Fibroblast of skin of right quadriceps (primary cell): ENCODE measurements around the gene IQGAP3.
"Not testable (repeated sequence)": the region's sequence is repeated elsewhere in the genome, so short reads cannot be mapped to it uniquely, and the experiment has no call there.

ENCODE experiments used
- DNase-seq: peaks from one replicate; pipeline ENCODE4 v3.0.0-alpha.2; 2013

Gene IQGAP3

DNA sequence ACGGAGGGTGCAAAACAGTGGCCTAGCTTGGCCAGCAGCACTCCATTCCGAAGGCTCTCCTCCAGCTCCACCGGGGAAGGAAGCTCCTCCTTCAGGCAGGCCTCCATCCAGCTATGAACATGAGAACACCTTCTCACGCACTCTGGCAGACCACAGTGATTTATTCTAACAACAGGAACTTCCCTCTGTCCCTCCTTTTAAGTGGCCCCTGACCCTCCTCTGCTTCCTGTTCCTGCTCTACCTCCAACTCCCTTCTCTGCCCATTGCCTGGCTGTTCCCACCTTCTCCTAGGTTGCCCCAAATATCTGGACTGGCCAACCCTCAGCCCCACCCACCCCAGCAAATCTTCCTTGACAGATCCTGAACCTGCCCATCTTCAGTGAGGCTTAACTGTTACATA, 5.9 kb downstream of the IQGAP3 start:
- no peak for DNase-seq

DNA sequence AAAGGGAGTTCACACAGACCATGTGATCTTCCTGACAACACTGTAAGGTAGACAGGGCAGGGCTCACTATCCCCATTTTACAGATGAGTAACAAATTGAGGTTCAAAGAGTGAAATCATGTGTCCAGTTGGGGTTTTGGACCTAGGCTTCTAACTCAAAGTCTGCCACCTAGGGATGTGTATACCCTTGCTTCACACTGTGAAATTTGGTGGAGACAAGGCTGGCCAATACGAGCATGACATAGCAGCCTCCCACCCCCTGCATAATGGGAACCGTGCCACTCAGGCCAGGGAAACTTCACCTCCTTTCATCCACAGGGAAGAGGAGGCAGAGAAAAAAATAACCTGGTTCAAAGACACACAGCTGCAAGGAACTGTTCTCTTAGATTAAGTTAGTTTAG, 6.8 kb downstream of the IQGAP3 start:
- DNase-seq, result no peak

DNA sequence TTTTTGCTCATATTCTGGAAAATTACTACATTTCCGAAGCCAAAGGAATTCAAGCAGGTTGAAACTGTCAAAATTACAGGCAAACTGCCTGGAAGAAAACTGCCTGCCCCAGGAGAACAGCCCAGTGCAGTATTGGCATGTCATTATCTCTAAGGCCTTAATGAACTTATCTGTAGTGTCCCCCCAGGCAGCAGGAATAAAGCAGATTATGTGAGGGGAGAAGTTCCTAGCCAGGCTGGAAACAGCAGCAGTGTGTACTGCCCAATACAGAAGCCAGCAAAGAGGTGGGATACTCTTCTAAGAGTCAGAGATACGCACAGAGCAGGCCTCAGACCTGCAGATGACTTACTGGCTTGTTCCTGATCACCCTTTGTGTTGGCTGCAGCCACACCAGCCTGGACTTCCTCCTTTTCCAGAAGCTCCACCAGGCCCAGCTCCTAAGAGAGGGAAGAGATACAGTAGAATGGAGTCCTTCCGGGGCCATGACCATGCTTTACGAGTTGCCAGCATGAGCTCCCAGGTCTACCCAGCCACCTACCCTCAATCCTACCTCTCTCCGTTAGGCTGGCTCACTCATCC, 11.7 kb downstream of the IQGAP3 start:
- DNase-seq, result no peak

DNA sequence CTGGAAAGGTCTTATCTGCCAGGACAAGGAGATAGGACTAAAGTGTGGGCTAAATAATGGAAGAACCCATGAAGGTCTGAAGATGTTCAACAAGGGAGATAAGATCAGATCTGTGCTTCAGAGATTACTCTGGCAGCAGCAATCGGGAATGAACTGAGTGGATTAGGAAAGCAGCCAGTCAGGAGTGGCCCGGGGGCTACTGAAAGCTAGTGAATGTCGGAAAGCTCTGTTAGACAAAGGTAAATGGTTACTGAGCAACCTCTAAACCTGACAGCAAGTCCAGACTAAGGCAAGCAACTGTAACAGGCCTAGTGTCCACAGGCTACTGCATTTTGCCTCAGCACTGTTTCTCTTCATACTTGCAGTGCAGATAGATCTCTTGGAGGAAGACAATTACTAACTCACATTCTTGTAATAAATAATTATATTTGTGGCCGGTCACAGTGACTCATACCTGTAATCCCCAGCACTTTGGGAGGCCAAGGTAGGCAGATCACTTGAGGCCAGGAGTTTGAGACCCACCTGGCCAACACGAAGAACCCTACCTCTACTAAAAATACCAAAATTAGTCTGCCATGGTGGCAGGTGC, 12.5 kb downstream of the IQGAP3 start:
- no peak for DNase-seq

DNA sequence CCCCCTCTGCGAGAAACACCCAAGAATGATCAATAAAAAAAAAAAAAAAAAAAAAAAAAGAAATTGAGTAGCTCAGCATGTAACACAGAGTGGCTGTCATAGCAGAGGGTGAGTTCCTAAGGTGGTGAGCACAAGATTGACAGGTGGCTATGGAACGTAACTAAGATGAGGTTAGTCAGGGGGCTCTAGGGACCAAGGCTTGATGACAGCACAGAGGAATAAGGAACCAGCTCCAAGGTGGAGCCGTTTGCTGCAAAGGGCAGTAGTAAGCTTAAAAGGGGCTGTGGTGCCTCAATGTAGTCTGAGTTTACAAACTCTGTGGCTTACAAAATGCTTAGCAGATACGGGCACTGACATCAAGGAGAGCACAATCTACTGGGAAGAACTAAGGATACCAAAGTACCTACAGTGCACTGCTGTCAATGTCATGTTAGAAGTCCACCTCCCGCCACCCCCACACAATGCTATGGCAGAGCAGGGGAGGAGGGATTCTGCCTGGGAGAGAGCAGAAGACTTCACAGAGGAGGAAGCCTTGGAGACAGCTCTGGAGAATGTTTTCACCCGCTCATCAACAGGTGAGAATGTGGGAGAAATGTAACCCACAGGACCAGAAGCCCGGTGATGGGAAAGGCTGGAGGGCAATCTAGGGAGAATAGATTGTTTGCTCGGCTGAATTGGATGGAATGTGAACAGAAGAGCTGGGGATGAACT, 13.1 kb downstream of the IQGAP3 start:
- DNase-seq, result no peak

DNA sequence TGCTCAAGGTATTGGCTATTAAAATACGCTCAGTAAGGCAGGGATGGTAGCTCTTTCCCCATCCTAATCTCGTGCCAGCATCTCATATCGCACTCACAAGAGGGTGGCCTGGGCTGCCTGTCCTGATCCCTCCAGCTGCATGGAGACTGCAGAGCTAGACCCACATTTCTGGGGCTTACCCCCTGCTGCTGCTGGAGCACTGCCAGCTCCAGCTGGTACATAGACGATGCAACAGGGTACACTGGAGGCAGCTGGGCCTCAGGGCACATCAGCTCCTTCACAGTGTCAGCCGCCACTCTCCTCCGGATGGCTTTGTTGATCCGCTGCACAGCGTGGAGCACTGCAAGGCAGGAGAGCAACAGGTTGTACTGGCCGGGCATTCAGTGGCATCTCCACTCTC, 16.0 kb downstream of the IQGAP3 start:
- no peak for DNase-seq

DNA sequence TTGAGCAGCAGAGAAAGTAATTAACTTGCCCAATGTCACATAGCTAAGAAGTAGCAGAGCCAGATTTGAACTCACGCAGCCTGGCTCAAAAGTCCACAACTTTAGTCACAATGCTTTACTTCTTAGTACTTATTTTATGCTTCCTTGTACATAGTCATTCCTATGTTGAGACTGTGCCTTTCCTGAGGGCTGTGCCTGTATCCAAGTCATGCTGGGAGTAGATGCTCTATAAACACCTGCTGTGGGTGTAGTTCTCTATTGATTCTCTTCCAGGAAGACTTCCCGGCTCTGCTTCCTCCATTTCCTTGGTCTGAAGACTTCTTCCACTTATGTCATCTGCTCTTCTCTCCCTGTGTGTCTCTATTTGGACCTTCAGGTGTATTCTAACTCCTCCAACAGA, 16.6 kb downstream of the IQGAP3 start:
- DNase-seq, result no peak

DNA sequence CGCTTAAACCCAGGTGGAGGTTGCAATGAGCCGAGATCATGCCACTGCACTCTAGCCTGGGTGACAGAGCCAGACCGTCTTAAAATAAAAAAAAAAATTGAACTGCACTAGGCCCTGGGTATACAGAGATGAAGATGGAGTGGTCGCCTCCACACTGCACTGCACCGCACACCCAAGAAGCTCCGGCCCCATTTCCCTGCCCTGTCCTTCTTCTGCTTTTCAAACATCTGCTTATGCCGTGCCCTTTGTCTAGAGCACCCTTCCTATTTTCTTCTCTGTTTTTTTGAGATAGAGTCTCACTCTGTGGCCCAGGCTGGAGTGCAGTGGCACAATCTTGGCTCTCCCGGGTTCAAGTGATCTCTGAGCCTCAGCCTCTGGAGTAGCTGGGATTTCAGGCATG, 17.4 kb downstream of the IQGAP3 start:
- no peak for DNase-seq

DNA sequence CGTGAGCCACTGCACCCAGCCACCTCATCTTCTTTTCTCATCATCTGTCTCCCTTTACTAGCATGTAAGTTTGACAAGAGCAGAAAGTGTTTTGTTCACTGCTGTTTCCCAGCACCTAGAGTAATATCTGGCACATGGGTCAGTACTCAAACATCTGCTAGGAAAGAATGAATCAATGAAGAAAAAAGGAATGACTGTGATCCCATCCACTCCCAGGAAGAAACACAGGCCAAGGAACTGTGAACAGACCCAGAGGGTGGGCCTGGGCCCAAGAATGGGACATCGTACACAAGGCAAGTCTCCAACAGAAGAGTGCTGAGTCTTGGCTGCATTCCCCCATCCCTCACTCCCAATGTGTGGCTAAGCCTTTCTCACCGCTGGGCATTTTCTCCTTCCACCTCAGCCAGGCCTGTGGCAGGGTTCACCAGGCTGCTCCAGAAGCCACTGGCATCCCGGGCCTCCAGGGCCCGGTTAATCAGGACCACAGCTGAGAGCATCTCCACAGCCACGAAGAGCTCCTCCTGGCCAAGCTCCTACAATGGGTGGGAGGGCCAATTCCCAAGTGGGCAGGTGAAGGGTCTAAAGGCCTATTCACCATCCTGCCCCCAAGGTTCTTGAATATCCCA, 18.4 kb downstream of the IQGAP3 start:
- no peak for DNase-seq

DNA sequence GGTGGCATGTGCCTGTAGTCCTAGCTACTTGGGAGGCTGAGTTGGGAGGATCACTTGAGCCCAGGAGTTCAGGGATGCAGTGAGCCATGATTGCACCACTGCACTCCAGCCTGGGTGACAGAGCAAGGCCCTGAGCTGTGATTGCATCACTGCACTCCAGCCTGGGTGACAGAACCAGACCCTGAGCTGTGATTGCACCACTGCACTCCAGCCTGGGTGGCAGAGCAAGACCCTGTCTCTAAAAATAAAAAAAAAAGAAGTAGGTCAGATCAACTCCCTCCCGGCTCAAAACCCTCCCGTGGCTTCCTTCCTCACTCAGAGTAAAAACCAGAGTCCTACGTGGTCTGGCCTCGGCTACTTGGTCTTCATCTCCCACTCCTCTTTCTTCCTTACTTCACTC, 19.4 kb downstream of the IQGAP3 start:
- not testable (repeated sequence) for DNase-seq

DNA sequence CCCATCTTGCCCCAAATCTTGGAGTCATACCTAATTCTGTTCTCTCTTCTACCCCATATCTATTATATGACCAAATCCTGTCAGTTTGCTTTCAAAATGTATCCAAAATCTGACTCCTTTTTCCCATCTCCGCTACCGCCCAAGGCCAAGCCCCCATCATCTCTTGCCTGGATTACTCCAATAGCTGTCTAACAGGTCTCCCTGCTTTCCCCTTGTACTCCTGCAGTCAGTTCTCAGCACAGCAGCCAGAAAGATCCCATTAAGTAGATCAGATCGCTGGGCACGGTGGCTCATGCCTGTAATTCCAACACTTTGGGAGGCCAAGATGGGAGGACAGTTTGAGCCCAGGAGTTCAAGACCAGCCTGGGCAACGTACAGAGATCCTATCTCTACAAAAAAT, 19.8 kb downstream of the IQGAP3 start:
- DNase-seq, result no peak

DNA sequence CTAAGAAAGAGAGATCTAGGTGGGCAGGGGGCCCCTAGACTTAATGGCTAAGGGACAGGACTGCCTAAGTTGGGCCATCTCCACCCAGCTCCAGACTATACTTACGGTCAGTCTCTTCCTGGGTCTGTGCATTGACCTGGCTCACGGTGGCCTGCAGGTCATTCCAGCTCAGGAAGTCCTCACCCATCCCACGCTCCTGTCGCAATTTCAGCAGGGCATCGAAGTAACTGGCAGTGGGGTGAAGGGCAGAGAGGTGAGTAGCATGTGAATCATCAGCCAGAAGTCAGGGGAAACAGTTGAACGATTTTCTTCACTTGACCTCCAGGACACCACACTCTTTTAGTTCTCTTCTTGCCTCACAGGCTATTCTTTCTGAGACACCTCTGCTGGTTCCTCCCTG, 20.5 kb downstream of the IQGAP3 start:
- DNase-seq, result no peak

DNA sequence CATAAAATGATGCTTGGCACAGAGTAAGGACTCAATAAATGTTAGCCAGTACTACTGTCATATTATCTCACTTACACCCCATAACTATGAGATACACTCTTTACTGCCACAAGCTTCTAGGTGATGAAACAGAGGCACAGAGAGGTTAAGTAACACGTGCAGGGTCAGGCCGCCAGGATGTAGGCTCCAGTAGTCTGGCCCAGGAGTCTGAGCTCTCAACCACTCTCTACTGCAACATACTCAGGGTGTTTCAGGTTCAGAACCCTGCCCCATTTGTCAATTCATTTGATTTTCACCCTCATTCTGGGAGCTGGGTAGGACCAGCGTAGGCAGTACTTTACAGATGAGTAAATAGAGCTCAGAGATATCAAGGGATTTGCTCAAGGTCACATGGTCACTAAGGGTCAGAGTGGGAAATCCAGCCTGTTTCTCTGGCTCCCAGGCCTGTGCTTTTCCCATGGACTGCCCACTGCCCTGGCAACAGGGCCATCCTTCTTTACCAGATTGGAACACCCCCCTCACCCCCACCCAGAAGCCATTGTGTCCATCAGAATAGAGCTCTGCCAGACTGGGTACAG, 21.2 kb downstream of the IQGAP3 start:
- no peak for DNase-seq

DNA sequence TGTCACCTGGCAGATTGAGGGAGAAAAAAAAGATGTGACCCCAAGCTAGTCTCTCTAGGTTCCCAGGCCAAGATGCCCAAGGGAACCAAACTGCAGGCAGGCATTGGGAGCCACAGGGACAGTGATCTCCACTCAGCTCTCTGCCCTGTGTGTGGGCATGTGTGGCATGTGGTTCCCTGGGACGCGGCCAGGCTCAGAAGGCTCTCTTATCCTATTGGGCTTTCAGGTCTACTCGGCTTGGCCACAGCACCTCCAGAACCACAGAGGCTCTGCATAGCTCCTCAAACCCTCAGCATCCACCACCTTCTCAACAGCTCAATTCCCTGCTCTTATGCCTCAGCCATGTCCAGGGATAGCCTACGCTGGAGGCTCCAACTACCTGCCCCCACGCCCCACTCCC, 22.0 kb downstream of the IQGAP3 start:
- no peak for DNase-seq

DNA sequence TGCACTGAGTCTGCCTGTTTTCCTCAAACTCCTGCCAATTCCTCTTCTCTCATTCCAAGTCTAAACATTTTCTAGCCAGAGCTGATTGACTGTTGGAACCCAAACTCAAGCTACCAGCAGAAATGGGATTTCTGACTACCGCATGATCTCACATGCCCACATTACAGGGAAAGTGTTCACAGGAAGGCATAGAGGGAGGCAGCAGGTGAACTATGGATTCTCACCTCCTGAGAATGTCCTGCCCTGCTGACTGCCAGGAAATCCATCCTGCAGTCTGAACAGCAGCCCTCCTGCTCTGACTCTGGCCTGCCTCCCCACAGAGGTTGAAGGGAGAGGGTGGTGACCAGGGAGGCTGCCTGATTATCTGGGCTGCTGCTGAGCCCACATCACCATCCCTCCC, 22.5 kb downstream of the IQGAP3 start:
- no peak for DNase-seq

DNA sequence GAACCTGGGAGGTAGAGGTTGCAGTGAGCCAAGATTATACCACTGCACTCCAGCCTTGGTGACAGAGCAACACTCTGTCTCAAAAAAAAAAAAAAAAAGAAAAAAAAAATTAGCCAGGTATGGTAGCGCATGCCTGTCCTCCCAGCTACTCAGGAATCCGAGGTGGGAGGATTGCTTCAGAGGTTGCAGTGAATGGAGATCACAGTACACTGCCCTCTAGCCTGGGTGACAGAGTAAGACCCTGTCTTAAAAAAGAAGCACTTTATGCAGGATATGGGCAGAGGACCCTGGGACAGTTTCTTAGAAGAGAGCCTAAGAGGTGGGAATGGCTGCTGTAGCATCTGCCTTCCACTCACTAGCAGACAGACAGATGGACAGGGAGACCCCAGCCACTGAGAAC, 23.0 kb downstream of the IQGAP3 start:
- DNase-seq, result no peak

DNA sequence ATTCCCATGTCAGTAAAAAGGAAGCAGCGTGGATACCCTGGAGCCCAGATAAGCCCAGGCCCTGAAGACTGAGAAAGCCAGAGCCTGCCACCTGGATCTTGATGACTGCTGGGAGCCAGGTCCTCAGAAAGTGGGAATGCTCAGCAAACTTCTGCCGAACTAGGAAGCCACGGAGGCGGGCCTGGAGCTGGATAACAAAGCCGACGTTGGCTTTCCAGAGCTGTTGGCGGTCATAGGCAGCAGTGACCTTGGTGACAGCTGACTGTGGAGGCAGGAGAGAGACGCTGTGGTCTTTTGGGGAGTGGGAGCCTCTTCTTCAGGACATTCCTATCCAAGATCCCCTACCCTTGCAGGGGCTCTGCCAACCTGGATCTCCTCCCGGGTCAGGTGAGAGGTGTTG, 24.4 kb downstream of the IQGAP3 start:
- no peak for DNase-seq

DNA sequence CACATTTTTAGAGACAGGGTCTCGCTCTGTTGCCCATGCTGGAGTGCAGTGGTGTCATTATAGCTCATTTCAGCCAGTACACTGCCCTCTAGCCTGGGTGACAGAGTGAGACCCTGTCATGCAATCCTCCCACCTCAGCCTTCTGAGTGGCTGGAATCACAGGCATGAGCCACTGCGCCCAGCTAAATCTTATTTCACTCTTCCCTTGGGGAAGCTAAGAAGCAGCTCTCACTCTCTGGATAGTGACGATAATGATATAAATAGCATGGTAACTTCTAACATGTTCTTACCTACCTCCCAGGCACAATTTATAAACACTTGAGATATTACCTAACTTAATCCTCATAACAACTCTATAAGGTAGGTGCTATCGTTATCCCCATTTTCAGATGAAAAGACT, 24.9 kb downstream of the IQGAP3 start:
- DNase-seq, result no peak

DNA sequence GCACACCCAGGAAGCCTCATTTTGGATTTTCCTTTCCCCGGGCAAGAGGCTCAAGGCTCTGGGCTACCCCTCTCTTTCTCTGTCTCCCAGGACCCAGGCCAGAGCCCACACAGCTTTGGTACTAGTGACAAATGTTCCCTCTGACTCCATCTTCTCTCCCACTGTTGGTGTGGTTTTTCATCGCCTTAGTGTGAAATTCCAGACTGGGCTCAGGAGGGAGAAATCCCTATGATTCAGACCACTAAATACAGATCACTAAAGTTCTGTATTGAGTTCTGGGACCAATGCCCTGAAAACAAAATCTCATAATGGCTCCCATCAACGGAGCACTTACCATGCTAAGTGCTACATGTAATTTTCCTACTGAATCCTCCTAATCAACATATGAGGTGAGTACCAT, 26.1 kb downstream of the IQGAP3 start:
- no peak for DNase-seq

DNA sequence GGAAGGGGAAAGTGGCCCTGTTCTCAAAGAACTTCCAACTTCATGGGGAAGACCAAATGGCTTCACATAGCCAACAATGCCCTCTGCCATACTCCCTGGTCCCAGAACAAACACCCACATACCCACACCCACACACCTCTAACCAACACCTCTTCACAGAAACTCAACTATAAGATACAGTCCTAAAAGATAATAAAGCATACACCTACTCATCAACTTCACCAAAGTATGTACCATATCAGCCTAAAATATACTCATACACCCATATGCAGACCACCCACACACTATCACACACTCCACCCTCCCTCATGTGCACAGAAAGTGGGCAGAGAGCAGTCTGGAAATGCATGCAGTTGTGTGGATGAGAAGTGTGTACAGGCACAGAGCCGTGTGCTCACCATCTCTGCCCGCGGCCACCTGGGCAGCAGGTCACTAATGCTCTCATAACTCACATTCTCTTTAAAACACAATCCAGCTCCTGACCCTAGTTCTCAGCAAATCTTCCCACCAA, 27.7 kb downstream of the IQGAP3 start:
- DNase-seq, result no peak

DNA sequence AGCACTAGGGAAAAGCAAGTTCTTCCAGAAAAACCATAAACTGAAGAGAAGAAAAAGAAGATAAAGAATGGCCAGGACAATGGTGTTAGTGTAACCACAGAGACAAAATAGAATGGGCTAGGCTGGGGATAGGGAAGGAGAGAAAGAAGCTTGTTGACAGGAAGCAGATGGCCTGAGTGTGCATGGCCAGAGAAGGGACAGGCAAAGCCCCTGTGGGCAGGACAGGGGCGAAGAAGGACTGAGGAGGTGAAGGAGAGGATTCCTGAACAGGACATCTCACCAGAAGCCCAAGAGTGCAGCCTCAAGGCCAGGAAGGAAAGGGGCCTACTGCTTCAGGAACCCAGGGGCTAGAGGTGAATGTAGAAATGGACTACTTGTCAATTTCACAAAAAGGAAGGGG, 29.3 kb downstream of the IQGAP3 start:
- no peak for DNase-seq

DNA sequence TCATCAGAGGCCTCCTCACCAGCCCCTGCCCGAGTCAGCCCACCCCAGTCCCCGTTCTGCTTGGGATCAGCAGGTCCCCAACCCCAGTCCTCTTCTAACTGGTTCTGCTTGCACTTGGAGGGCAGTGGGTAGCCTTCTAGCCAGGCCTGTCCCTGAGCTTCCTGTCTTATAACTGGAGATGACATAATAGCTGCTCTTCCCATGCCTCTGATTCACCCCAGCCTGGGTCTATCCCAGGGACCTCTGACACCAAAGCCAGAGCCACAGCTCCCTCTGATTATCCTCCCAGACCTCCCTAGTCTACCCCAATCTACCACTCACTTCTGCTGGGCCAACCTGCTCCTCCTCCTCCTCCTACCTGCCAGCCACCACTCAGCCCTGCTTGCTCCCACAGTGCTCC, 31.4 kb downstream of the IQGAP3 start:
- DNase-seq, result no peak

DNA sequence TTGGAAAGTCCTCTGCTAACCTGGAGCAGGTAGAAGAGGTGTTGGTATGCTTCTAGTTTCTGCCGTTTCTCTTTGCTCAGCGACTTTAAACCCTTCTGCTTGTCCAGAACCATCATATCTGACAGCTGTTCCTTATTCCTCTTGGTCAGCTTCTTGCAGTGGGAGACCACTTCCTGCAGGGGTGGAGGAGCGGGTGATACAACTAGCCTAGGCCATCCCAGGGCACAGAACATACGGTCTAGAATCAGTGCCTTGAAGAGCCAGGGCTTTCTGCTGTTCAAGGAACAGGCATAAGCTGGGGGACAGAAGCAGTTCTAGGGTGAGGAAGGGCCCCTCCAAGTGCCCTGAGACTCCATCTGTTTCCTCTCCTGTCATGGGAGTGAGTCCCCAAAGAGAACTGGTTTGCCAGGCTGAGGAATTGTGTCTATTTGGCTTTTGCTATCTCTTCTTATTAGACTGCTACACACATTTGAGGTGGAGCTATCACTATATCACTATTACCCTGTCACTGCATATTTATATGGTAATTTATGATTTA, 32.5 kb downstream of the IQGAP3 start:
- DNase-seq, result no peak
